Activated CD4-positive, alpha-beta T cell treated with anti-CD3 and anti-CD28 coated beads for 36 hours (primary cell): ENCODE measurements around the gene MEFV. TPM values are rescaled to one million over a fixed set of nuclear protein-coding genes. Genes with fewer than 3 reads are reported as not detected.

Experiments used
- ATAC-seq: fragments of 200-7000 bp; cut with Tn5 transposase; one replicate; pipeline ENCODE4 v1.10.0; 2021; ENCODE audit warnings: mild to moderate bottlenecking, moderate library complexity
- CTCF ChIA-PET: fragments of 350-600 bp; sonication (Branson Sonifier 250); formaldehyde crosslinking; loops from one replicate; lab custom pipeline; 2021; ENCODE audit warnings: antibody characterized with exemption; lab: Charles Lee
- POLR2A ChIA-PET: fragments of 350-600 bp; sonication (Branson Sonifier 250); formaldehyde crosslinking; loops from one replicate; lab custom pipeline; 2021; ENCODE audit warnings: antibody characterized with exemption, inconsistent platforms; lab: Charles Lee
- DNase-seq: peaks from one replicate; pipeline ENCODE4 v3.0.0-alpha.2; 2020
- H3K27ac Mint-ChIP-seq: one replicate; pipeline ENCODE4 v1.8.0; 2021; ENCODE audit warnings: mixed read lengths
- H3K27me3 Mint-ChIP-seq: one replicate; pipeline ENCODE4 v1.8.0; 2021; ENCODE audit warnings: mixed read lengths
- H3K36me3 Mint-ChIP-seq: one replicate; pipeline ENCODE4 v1.8.0; 2021; ENCODE audit warnings: low read depth, mixed read lengths
- H3K4me1 Mint-ChIP-seq: one replicate; pipeline ENCODE4 v1.8.0; 2021; ENCODE audit warnings: mixed read lengths
- H3K4me3 Mint-ChIP-seq: one replicate; pipeline ENCODE4 v1.8.0; 2021; ENCODE audit warnings: mild to moderate bottlenecking, moderate library complexity, mixed read lengths
- H3K9me3 Mint-ChIP-seq: one replicate; pipeline ENCODE4 v1.8.0; 2021; ENCODE audit warnings: low read depth, mixed read lengths
- intact Hi-C, 2 experiments: fragments of 100-400 bp; cut with DNase I in 1 of 2; cut with micrococcal nuclease in 1 of 2; formaldehyde crosslinking; loops; one replicate each; pipeline versions ENCODE4 v1.14.2 to v1.15.1; 2022 to 2024; cut with DNase I, micrococcal nuclease
- total RNA-seq, 2 experiments: library from RNA; stranded (reverse); gene quantifications; one replicate each; pipeline ENCODE4 v1.2.3, GENCODE V29; 2021

MEFV gene
- total RNA-seq, 2 experiments from 2014 or later: 0.09 to 0.14 TPM

DNA sequence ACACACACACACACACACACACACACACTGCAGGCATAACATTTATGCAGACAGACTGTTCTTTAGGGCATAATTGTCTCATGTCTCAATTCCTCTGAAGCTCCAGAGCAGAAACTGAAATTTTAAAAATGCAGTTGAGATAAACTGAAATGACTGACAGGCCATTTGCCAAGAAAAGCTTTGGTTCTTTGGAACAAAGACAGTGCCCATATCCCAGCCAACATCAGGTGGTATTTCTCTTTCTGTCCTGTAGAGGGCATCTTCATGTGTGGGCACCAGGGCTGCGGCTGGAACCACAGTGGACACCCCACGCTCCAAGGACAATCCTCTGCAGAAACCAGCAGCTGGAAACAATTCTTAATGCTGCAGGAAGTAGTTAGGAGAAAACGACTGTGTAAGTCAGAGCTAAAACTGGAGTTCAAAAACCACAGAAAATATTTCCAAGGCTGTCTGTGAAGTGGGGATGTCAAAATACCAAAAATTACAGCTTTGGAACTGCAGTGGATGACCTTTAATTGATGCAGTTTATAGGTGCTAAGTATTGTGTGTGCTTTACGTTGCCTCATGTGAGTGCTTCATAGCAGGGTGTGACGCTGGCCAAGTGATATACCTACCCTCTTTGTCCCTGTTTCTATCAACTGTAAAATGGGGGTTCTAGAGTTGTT lies 10.6 kb upstream of the MEFV start:
- H3K27ac Mint-ChIP-seq: no peak overlapping the region
- intact Hi-C loops: no loop called here
- H3K36me3 Mint-ChIP-seq: peaks cover 28% of the 10 kb centered on the region
- ATAC-seq (no peak), DNase-seq (peak; percentile 28)
- peaks cover 25% of the 10 kb centered on the region for H3K4me1 Mint-ChIP-seq
- ChIA-PET CTCF (interaction anchor here (0.7 to 4.0 kb wide), 12 partner anchors 10 to 349 kb away, joined by 3 to 21 read pairs (median 4); partner anchors contain the start of gene ZNF263), POLR2A (no interaction called here)
- no peaks in the 10 kb centered on the region for H3K27me3 Mint-ChIP-seq
- peaks cover 16% of the 10 kb centered on the region for H3K9me3 Mint-ChIP-seq
- H3K4me3 Mint-ChIP-seq: no peak overlapping the region

DNA sequence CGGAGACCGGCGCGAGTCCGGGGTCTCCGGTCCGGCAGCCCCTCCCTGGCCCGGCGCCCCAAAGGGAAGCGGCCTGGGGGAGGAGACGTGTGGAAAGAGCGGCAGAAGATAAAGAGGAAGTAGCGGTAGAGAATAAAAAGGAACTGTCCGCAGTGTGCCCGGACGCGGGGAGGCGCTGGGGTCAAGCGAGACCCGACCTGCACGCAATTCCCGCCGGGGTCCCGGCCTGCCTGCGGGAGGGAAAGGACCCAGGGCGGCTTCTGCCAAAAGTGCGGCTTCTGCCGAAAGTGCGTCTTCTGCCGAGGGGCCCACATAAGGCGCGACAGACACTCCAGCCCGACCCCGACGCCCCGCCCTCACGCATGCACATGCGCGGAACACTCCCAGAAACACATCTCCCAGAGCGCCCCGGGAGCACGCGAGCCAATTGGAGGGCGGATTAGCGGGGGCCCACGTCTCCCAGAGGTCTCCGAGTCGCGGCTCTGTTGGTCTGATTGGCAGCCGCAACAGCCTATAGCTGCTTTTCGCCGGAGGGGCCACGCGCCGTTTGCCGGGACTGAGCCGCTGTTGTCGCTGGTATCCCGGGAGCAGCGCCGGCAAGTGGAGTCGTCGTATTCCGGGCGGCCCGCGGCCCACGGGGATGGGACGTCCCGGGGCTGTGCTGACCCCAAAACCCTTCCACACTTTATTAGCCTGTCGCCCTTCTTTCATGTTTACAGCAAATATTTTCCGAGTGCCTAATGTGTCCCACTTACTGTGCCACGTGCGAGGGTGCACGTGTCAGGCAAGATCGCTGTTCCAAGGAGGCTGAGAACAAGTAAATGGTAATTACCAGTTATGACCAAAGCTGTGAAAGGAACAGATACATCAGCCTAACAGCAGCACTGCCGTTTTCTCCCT lies 8.0 kb upstream of the MEFV start:
- CTCF ChIA-PET: interaction anchor here (0.6 to 1.9 kb wide), 4 partner anchors 9 to 286 kb away, joined by 3 to 5 read pairs (median 4); no protein-coding TSS in a partner anchor
- H3K27ac Mint-ChIP-seq: peak overlapping the region; percentile 90
- no peaks in the 10 kb centered on the region for H3K27me3 Mint-ChIP-seq
- peaks cover 25% of the 10 kb centered on the region for H3K4me1 Mint-ChIP-seq
- H3K36me3 Mint-ChIP-seq: peaks cover 26% of the 10 kb centered on the region
- ATAC-seq: peak; percentile 95
- DNase-seq: peak; percentile 99
- peaks cover 13% of the 10 kb centered on the region for H3K9me3 Mint-ChIP-seq
- POLR2A ChIA-PET: interaction anchor here (1.0 to 1.7 kb wide), 2 partner anchors 11 to 137 kb away, joined by 3 to 8 read pairs; partner anchors contain the start of genes ZNF174 and ZSCAN32
- intact Hi-C loops: loop anchor here (1.0 to 5.0 kb wide), 15 partner anchors 19 to 1163 kb away; partner anchors contain the start of genes TIGD7 (in 2 of the 2), ZNF200 (in 2 of the 2), ZNF263 (in 2 of the 2) and ZNF75A (in 2 of the 2)
- H3K4me3 Mint-ChIP-seq: peak overlapping the region; percentile 83

DNA sequence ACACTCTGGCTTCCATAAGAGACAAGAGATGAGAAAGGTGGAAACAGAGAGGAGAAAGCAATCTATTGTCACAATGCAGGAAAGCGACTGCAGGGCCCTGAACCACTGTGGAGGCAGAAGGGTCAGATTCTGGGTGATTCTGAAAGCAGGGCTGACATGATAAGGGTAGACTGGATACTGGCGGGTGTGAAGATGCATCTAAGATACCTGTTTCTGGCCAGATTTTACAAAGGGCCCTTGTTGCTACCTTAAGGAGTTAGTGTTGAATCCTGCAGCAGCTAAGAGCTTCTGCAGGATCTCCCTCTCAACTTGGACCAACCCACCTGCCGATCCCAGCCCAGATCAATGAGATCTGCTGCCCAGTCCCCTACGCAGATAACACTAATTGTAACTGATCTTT lies 6.1 kb upstream of the MEFV start:
- CTCF ChIA-PET: interaction anchor here (0.5 kb wide), 1 partner anchor 49 kb away, joined by 3 read pairs; no protein-coding TSS in a partner anchor
- no peak for ATAC-seq
- Mint-ChIP-seq H3K4me3 (peak overlapping the region; percentile 83), H3K4me1 (peaks cover 25% of the 10 kb centered on the region), H3K27me3 (no peaks in the 10 kb centered on the region), H3K36me3 (peaks cover 13% of the 10 kb centered on the region), H3K27ac (peak overlapping the region; percentile 86), H3K9me3 (peaks cover 8% of the 10 kb centered on the region)
- no peak for DNase-seq
- intact Hi-C loops: loop anchor here (2.0 to 5.0 kb wide), 3 partner anchors 48 to 1165 kb away; partner anchors contain the start of genes DNAJA3 (in 1 of the 2), HCFC1R1 (in 1 of the 2), THOC6 (in 1 of the 2) and TNFRSF12A (in 1 of the 2)
- POLR2A ChIA-PET: no interaction called here

DNA sequence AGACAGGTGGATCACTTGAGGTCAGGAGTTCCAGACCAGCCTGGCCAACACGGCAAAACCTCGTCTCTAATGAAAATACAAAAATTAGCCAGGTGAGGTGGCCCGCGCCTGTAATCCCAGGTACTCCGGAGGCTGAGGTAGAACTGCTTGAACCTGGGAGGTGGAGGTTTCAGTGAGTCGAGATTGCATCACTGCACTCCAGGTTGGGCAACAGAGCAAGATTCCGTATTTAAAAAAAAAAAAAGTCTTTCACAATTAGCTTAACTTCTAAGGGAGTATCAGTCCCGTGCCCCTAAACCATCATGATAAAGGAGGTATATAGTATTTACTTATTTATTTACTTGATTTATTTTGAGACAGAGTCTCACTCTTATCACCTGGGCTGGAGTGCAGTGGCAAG lies 3.4 kb upstream of the MEFV start:
- H3K36me3 Mint-ChIP-seq: no peaks in the 10 kb centered on the region
- POLR2A ChIA-PET: no interaction called here
- peaks cover 12% of the 10 kb centered on the region for H3K4me1 Mint-ChIP-seq
- DNase-seq: no peak
- intact Hi-C loops: loop anchor here in 1 of 2 experiments (5.0 kb wide), 2 partner anchors 238 to 1167 kb away; partner anchors contain the start of genes DNAJA3, HCFC1R1, THOC6 and TNFRSF12A
- H3K4me3 Mint-ChIP-seq: no peak overlapping the region
- peaks cover 4% of the 10 kb centered on the region for H3K9me3 Mint-ChIP-seq
- CTCF ChIA-PET: no interaction called here
- ATAC-seq: no peak
- no peak overlapping the region for H3K27ac Mint-ChIP-seq
- no peaks in the 10 kb centered on the region for H3K27me3 Mint-ChIP-seq

DNA sequence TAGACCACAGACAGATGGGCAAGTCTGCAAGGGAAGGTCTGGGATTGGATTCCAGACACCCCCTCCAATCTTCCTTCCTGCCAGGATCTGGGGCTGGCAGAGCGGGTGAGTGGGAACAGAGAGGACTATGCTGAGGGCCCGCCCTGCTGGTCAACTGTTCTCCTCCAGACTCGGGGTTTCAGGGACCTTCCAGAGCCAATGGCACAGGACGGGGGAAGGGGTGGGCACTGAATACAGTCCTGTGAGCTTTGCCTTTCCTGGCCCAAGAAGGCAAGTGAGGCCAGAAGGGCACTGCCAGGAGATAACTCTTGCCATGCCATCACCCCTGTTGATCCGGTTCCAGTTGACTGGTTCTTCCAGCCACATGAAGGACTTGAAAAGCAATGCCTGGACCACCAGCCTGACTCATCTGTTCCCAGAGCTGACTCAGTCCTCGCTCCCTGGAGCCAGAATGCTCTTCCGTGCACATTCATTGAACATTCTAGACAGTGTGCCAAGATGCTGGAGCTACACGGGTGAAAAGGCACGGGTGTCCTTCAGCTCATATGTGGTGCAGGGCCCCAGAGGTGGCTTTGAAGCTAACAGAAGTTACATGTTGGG lies 533 bp upstream of the MEFV start:
- H3K27me3 Mint-ChIP-seq: no peaks in the 10 kb centered on the region
- H3K9me3 Mint-ChIP-seq: no peaks in the 10 kb centered on the region
- no peak overlapping the region for H3K4me3 Mint-ChIP-seq
- no peak for ATAC-seq
- CTCF ChIA-PET: interaction anchor here (0.8 kb wide), 1 partner anchor 193 kb away, joined by 3 read pairs; no protein-coding TSS in a partner anchor
- H3K36me3 Mint-ChIP-seq: no peaks in the 10 kb centered on the region
- no peak overlapping the region for H3K27ac Mint-ChIP-seq
- intact Hi-C loops: no loop called here
- POLR2A ChIA-PET: no interaction called here
- no peak for DNase-seq
- H3K4me1 Mint-ChIP-seq: no peaks in the 10 kb centered on the region

DNA sequence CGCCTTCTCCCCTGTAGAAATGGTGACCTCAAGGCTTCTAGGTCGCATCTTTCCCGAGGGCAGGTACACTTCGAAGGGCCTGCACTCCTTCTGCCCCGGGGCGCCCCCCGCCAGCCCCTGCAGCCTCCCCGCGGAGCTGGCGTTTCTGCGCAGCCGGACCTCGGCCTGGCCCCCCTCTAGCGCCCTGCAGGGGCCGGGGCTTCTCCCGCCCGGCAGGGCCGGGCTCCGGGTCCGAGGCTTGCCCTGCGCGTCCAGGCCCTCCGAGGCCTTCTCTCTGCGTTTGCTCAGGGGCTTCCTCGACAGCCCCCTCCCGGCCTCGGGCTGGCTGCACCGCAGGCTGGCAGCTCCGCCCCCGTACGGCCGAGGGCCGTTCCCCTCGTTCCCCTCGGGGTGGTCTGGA lies 2.1 kb downstream of the MEFV start:
- intact Hi-C loops: no loop called here
- no peak overlapping the region for H3K4me3 Mint-ChIP-seq
- no peaks in the 10 kb centered on the region for H3K4me1 Mint-ChIP-seq
- DNase-seq (no peak), ATAC-seq (no peak)
- ChIA-PET CTCF (interaction anchor here (0.6 kb wide), 1 partner anchor 54 kb away, joined by 3 read pairs; no protein-coding TSS in a partner anchor), POLR2A (interaction anchor here (1.2 kb wide), 1 partner anchor 10 kb away, joined by 3 read pairs; no protein-coding TSS in a partner anchor)
- H3K9me3 Mint-ChIP-seq: no peaks in the 10 kb centered on the region
- no peaks in the 10 kb centered on the region for H3K27me3 Mint-ChIP-seq
- no peaks in the 10 kb centered on the region for H3K36me3 Mint-ChIP-seq
- no peak overlapping the region for H3K27ac Mint-ChIP-seq

DNA sequence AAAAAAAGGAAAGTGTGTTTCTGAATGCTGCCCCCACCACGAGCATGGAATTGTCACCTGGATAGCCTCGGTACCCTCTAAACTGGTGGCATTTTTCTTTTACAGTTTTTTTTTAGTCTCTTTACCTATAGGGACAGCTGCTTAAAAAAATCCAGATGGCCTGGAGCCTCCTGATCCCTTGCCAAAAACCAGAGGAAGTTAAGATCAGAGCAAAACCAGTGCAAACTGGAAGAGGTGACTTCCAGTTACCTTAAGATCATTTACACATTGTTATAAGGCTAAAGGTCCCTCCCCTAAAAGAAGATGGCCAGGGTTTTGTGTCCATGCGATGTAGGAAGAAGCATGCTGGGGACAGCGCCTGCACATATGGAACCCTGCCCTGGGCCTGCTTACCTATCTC lies 3.5 kb downstream of the MEFV start:
- ChIA-PET CTCF (no interaction called here), POLR2A (interaction anchor here (1.2 kb wide), 1 partner anchor 11 kb away, joined by 3 read pairs; no protein-coding TSS in a partner anchor)
- H3K4me3 Mint-ChIP-seq: no peak overlapping the region
- intact Hi-C loops: no loop called here
- H3K9me3 Mint-ChIP-seq: no peaks in the 10 kb centered on the region
- no peaks in the 10 kb centered on the region for H3K36me3 Mint-ChIP-seq
- no peak for DNase-seq
- H3K4me1 Mint-ChIP-seq: no peaks in the 10 kb centered on the region
- no peak overlapping the region for H3K27ac Mint-ChIP-seq
- no peak for ATAC-seq
- no peaks in the 10 kb centered on the region for H3K27me3 Mint-ChIP-seq

DNA sequence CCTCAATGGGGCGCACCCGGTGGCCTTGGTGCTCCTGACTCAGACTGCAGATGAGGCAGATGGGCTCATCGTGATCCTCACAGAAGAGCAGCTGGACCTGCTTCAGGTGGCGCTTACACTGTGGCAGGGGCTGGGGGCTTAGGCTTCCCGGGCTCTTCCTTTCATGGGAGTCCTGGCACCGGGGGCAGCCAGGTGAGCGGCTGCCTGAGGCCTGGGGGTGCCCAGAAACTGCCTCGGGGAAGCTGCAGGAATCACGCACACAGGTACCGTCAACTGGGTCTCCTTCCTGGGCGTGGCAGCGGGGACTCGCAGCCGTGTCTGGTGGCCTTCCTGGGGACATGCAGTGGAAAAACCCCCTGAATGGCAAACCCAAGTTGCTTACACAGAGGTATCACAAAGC lies 7.0 kb downstream of the MEFV start:
- Mint-ChIP-seq H3K36me3 (no peaks in the 10 kb centered on the region), H3K27me3 (peaks cover 2% of the 10 kb centered on the region), H3K27ac (no peak overlapping the region), H3K4me1 (no peaks in the 10 kb centered on the region), H3K4me3 (no peak overlapping the region), H3K9me3 (no peaks in the 10 kb centered on the region)
- ATAC-seq (no peak), DNase-seq (no peak)
- intact Hi-C loops: no loop called here
- CTCF ChIA-PET: no interaction called here
- POLR2A ChIA-PET: interaction anchor here (0.6 kb wide), 1 partner anchor 194 kb away, joined by 3 read pairs; the partner anchor contains the start of genes NAA60 and ZNF597

DNA sequence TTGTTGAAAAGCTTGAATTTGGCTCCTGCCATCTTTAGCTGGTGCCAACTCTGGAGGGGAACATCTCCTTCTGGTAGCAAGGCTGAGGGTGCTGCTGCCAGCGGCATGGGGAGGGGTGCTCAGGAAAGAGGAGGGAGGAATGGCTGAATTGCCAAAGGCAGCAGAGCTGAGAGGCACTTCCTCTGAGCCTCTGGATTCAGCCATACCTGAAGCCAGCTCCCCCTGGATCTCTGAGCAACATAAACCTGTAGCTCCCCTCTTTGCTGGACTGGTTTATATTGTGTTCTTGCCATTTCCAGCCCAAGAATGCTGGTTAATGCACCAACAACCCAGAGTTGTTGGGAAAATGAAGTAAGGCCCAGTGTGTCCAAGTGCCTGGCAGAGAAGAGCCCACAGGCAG lies 7.4 kb downstream of the MEFV start:
- CTCF ChIA-PET: interaction anchor here (0.7 kb wide), 1 partner anchor 253 kb away, joined by 3 read pairs; no protein-coding TSS in a partner anchor

DNA sequence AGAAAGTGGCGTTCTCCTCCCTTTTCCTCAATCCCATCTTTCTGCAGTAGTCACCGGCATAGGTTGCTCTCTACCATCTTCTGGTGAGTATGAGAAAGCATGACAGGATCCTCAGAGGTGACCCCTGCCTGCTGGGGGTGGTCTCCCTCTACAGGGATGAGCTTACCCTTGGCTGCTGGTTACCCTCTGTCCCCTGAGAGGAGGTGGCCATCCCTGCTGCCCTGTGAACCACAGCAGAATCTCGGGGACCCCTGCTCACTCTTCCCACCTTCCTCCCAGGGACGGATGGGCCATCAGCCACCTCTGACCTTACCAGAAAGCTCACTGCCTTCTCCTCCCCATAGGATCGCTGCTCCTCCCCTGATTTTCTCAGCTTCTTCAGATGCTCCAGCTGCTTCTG lies 7.8 kb downstream of the MEFV start:
- POLR2A ChIA-PET: no interaction called here
- peaks cover 2% of the 10 kb centered on the region for H3K27me3 Mint-ChIP-seq
- no peak for ATAC-seq
- no peak overlapping the region for H3K4me3 Mint-ChIP-seq
- CTCF ChIA-PET: interaction anchor here (0.7 kb wide), 1 partner anchor 253 kb away, joined by 3 read pairs; no protein-coding TSS in a partner anchor
- H3K36me3 Mint-ChIP-seq: no peaks in the 10 kb centered on the region
- intact Hi-C loops: no loop called here
- peaks cover 3% of the 10 kb centered on the region for H3K4me1 Mint-ChIP-seq
- no peak for DNase-seq
- H3K9me3 Mint-ChIP-seq: no peaks in the 10 kb centered on the region
- no peak overlapping the region for H3K27ac Mint-ChIP-seq

More for the DNA sequence above, 7.4 kb downstream of the MEFV start:
- H3K27me3 Mint-ChIP-seq: peaks cover 2% of the 10 kb centered on the region
- H3K27ac Mint-ChIP-seq: no peak overlapping the region
- H3K9me3 Mint-ChIP-seq: no peaks in the 10 kb centered on the region
- peaks cover 2% of the 10 kb centered on the region for H3K4me1 Mint-ChIP-seq
- no peaks in the 10 kb centered on the region for H3K36me3 Mint-ChIP-seq
- POLR2A ChIA-PET: interaction anchor here (0.6 kb wide), 1 partner anchor 194 kb away, joined by 3 read pairs; the partner anchor contains the start of genes NAA60 and ZNF597
- no peak for ATAC-seq
- intact Hi-C loops: no loop called here
- H3K4me3 Mint-ChIP-seq: no peak overlapping the region
- no peak for DNase-seq
